Aorta (tissue), 5 donors: ENCODE data around the gene NPM3. TPM values are rescaled to one million over a fixed set of nuclear protein-coding genes. Genes with fewer than 3 reads are reported as not detected.
"Not testable (repeated sequence)": the region's sequence is repeated elsewhere in the genome, so short reads cannot be mapped to it uniquely, and the experiment has no call there.

Experiments
- ATAC-seq: fragments of 200-7000 bp; cut with Tn5 transposase; one replicate; pipeline ENCODE4 v1.9.1; 2022; ENCODE audit warnings: moderate library complexity; ENCODE audit not compliant: low FRiP score
- DNase-seq, 2 donors: peaks; one replicate each; pipeline ENCODE4 v3.0.0-alpha.2; 2020
- H3K27ac ChIP-seq, 2 donors: one replicate each; pipeline ENCODE4 v1.5.1; 2013; ENCODE audit warnings: low read length in 2 of 2, mild to moderate bottlenecking in 2 of 2, moderate library complexity in 2 of 2, control low read depth in 1 of 2, inconsistent platforms in 1 of 2, low read depth in 1 of 2
- H3K27me3 ChIP-seq, 2 donors: one replicate each; pipeline ENCODE4 v1.6.1; 2013; ENCODE audit warnings: control low read depth in 1 of 2, low read length in 1 of 2, mild to moderate bottlenecking in 1 of 2, moderate library complexity in 1 of 2; ENCODE audit not compliant: insufficient read depth in 2 of 2, control insufficient read depth in 1 of 2
- H3K36me3 ChIP-seq, 2 donors: one replicate each; pipeline ENCODE4 v1.6.1; 2013; ENCODE audit warnings: control low read depth in 1 of 2, low read length in 1 of 2, mild to moderate bottlenecking in 1 of 2; ENCODE audit not compliant: insufficient read depth in 2 of 2, control insufficient read depth in 1 of 2
- H3K4me1 ChIP-seq, 2 donors: one replicate each; pipeline ENCODE4 v1.6.1; 2013; ENCODE audit warnings: low read length in 2 of 2, control low read depth in 1 of 2, mild to moderate bottlenecking in 1 of 2, moderate library complexity in 1 of 2; ENCODE audit not compliant: insufficient read depth in 2 of 2, control insufficient read depth in 1 of 2
- H3K4me3 ChIP-seq, 2 donors: one replicate each; pipeline ENCODE4 v1.5.1; 2013; ENCODE audit warnings: low read length in 2 of 2, control low read depth in 1 of 2, mild to moderate bottlenecking in 1 of 2
- H3K9me3 ChIP-seq: one replicate; pipeline ENCODE4 v1.6.1; 2013; ENCODE audit warnings: mild to moderate bottlenecking, low read length; ENCODE audit not compliant: control insufficient read depth
- WGBS, 2 donors: extraction: QIAGEN DNeasy Blood & Tissue Kit; methylation state at CpG; one replicate each; pipeline ENCODE4 v1.1.7; 2013; 5-methylcytosine and 5-hydroxymethylcytosine counted together
- intact Hi-C, 2 donors: fragments of 100-400 bp; cut with DNase I; formaldehyde crosslinking; loops; one replicate each; pipeline versions ENCODE4 v1.14.2 to v1.15.0; 2022
- polyA plus RNA-seq, 2 donors: library from polyadenylated mRNA; stranded (reverse); fragments of 200-250 nt; gene quantifications; one replicate each; pipeline ENCODE4 v1.2.3, GENCODE V29; 2013
- total RNA-seq, 2 donors: library from RNA; stranded (reverse); fragmentation: NEBNext Ultra II Directional; extraction: Animal tissue kit (Norgen Biotek cat#: 25700); gene quantifications; one replicate each; pipeline ENCODE4 v1.2.1, GENCODE V29; 2021
- donor health status: healthy with polysubstance abuse.
- donor health status: Bipolar disorder and iron deficiency.
- donor health status: DM: no; HTN: no; CAD: no.
- donor health status: DM: no; HTN: no; CAD: no.
- donor health status: DM: yes; HTN: yes; CAD: no.

Gene NPM3
- total and polyA plus RNA-seq, 4 donors = 12.7 to 22.3 (median 19.2) TPM

GRCh38 chr10:101812606-101813005 lies 29.4 kb upstream of the NPM3 start:
- Histone ChIP-seq H3K4me3 (no peak overlapping the region), H3K36me3 (no peaks in the 10 kb centered on the region), H3K9me3 (no peaks in the 10 kb centered on the region), H3K4me1 (peaks cover 0 to 2% of the 10 kb centered on the region in 2 donors), H3K27me3 (no peaks in the 10 kb centered on the region), H3K27ac (no peak overlapping the region)
- intact Hi-C loops = no loop called here
- ATAC-seq (no peak), DNase-seq (peak in 1 of 2 donors; percentile 24)
- 72 to 75% methylated on average over 4 of the region's 4 CpGs for WGBS, 2 donors

- intact Hi-C loops = no loop called here
- no peak for DNase-seq
- ATAC-seq = no peak
- H3K36me3 ChIP-seq = peaks cover 2% of the 10 kb centered on the region in 2 donors
- no peak overlapping the region for H3K4me3 ChIP-seq
- no peaks in the 10 kb centered on the region for H3K9me3 ChIP-seq
- 59 to 61% methylated on average over 1 of the region's 1 CpG for WGBS, 2 donors
- H3K27me3 ChIP-seq = no peaks in the 10 kb centered on the region
- H3K4me1 ChIP-seq = no peaks in the 10 kb centered on the region
- H3K27ac ChIP-seq = no peak overlapping the region
These were observed 23.9 kb upstream of the NPM3 start for GRCh38 chr10:101807158-101807557.

- WGBS, 2 donors = 59 to 61% methylated on average over 4 of the region's 4 CpGs
- Histone ChIP-seq H3K27me3 (no peaks in the 10 kb centered on the region), H3K4me1 (no peaks in the 10 kb centered on the region), H3K36me3 (peaks cover 6 to 13% of the 10 kb centered on the region in 2 donors), H3K4me3 (no peak overlapping the region), H3K9me3 (no peaks in the 10 kb centered on the region), H3K27ac (no peak overlapping the region)
- intact Hi-C loops = no loop called here
- DNase-seq (no peak), ATAC-seq (no peak)
These were observed 20.3 kb upstream of the NPM3 start for GRCh38 chr10:101803511-101803910.

GRCh38 chr10:101797403-101798059 lies 14.3 kb upstream of the NPM3 start:
- intact Hi-C loops = no loop called here
- ATAC-seq = no peak
- no peaks in the 10 kb centered on the region for H3K4me1 ChIP-seq
- no peak overlapping the region for H3K27ac ChIP-seq
- H3K27me3 ChIP-seq = no peaks in the 10 kb centered on the region
- no peak overlapping the region for H3K4me3 ChIP-seq
- no peaks in the 10 kb centered on the region for H3K9me3 ChIP-seq
- WGBS, 2 donors = 63 to 71% methylated on average over 4 of the region's 4 CpGs
- DNase-seq = no peak
- peaks cover 11 to 21% of the 10 kb centered on the region in 2 donors for H3K36me3 ChIP-seq

- intact Hi-C loops = no loop called here
- H3K27ac ChIP-seq = no peak overlapping the region
- no peak overlapping the region for H3K4me3 ChIP-seq
- H3K9me3 ChIP-seq = no peaks in the 10 kb centered on the region
- 95 to 96% methylated on average over 12 of the region's 12 CpGs for WGBS, 2 donors
- DNase-seq (peak in 1 of 2 donors; percentile 61), ATAC-seq (no peak)
- H3K4me1 ChIP-seq = no peaks in the 10 kb centered on the region
- no peaks in the 10 kb centered on the region for H3K27me3 ChIP-seq
- peaks cover 11 to 12% of the 10 kb centered on the region in 2 donors for H3K36me3 ChIP-seq
These were observed 10.3 kb upstream of the NPM3 start for GRCh38 chr10:101793526-101793925.

GRCh38 chr10:101789686-101790085 lies 6.4 kb upstream of the NPM3 start:
- DNase-seq (no peak), ATAC-seq (no peak)
- H3K27me3 ChIP-seq = no peaks in the 10 kb centered on the region
- H3K4me3 ChIP-seq = no peak overlapping the region
- no peaks in the 10 kb centered on the region for H3K4me1 ChIP-seq
- peaks cover 9 to 10% of the 10 kb centered on the region in 2 donors for H3K36me3 ChIP-seq
- WGBS, 2 donors = 87 to 88% methylated on average over 7 of the region's 7 CpGs
- no peaks in the 10 kb centered on the region for H3K9me3 ChIP-seq
- H3K27ac ChIP-seq = no peak overlapping the region
- intact Hi-C loops = no loop called here

GRCh38 chr10:101789231-101789630 lies 6.0 kb upstream of the NPM3 start:
- H3K9me3 ChIP-seq, ATAC-seq, H3K4me1 ChIP-seq, H3K27me3 ChIP-seq, H3K27ac ChIP-seq, DNase-seq, H3K4me3 ChIP-seq, intact Hi-C loops: not testable (repeated sequence)
- WGBS, 2 donors = 87 to 88% methylated on average over 9 of the region's 9 CpGs
- peaks cover 9 to 10% of the 10 kb centered on the region in 2 donors for H3K36me3 ChIP-seq

GRCh38 chr10:101785801-101786200 lies 2.6 kb upstream of the NPM3 start:
- Histone ChIP-seq H3K9me3 (no peaks in the 10 kb centered on the region), H3K36me3 (peaks cover 6 to 7% of the 10 kb centered on the region in 2 donors), H3K27ac (no peak overlapping the region), H3K27me3 (no peaks in the 10 kb centered on the region), H3K4me1 (no peaks in the 10 kb centered on the region), H3K4me3 (no peak overlapping the region)
- no peak for DNase-seq
- 76 to 77% methylated on average over 2 of the region's 2 CpGs for WGBS, 2 donors
- intact Hi-C loops = no loop called here
- no peak for ATAC-seq

- DNase-seq = no peak
- intact Hi-C loops = loop anchor here (5.0 kb wide), 3 partner anchors 182 to 567 kb away; no protein-coding TSS in a partner anchor
- Histone ChIP-seq H3K27ac (no peak overlapping the region), H3K4me3 (no peak overlapping the region), H3K27me3 (no peaks in the 10 kb centered on the region), H3K36me3 (peaks cover 6 to 7% of the 10 kb centered on the region in 2 donors), H3K4me1 (no peaks in the 10 kb centered on the region), H3K9me3 (no peaks in the 10 kb centered on the region)
- no peak for ATAC-seq
- 68 to 76% methylated on average over 2 of the region's 2 CpGs for WGBS, 2 donors
These were observed 1.3 kb upstream of the NPM3 start for GRCh38 chr10:101784558-101784957.
